NCI-H774 (cell line): ENCODE measurements around the gene PIAS1.

Source experiments
- DNase-seq: peaks from one replicate; lab custom pipeline; 2025; lab: John Stamatoyannopoulos, UW

PIAS1 gene

GRCh38 chr15:68235022-68235421, 180.9 kb downstream of the PIAS1 start:
- no peak for DNase-seq

- DNase-seq: no peak
These were observed 184.9 kb downstream of the PIAS1 start for GRCh38 chr15:68239025-68239424.

DNA sequence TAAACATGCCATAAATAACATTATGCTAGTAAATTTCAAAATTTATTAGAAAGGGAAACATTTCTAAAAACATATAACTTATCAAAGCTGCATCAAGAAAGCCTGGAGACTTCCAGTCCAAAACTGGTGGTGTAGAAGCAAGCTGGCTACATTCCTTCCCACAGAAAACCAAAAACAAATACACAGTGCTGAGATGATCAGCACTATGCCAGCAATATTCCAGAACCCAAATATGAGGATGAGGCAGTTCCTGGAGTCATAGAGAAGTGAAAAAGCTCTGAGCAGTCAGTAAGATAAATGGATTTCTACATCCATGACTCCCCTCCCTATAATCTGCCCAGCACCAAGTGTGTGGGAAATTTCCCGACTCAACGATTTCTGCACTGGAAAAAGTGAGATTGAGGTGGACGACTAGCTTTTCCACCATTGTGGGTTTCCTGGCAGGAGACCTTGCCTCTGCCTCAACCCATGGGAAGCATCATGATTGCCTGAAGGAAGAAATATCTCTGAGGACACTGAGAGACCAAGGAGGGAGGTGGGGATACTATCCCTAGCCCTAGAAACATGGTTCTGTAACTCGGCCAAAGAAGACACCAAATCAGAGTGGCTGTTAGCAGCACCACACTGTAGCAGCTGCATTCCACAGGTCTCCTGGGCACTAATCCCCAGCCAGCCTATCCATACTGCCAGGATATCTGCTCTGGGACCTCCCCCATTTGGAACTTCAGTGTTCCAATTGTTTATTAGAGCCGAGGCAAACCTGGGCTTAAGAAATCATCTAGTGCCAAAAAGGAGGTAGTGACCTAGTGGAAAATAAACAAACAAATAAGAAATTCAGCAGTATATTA, 187.2 kb downstream of the PIAS1 start:
- DNase-seq: no peak
